ENCODE measurements around the gene FOXK1. TPM values are rescaled to one million over a fixed set of nuclear protein-coding genes. Genes with fewer than 3 reads are reported as not detected.

FOXK1 gene
- total RNA-seq, 1 donor from 2014 or later = 41.7 TPM

GRCh38 chr7:4817178-4817901 lies 135.2 kb downstream of the FOXK1 start:
- H3K27me3 Mint-ChIP-seq (ENCODE audit: unreplicated experiment) = peaks cover 2% of the 10 kb centered on the region
- no peak for DNase-seq
- TF ChIP-seq, protein P1, sequence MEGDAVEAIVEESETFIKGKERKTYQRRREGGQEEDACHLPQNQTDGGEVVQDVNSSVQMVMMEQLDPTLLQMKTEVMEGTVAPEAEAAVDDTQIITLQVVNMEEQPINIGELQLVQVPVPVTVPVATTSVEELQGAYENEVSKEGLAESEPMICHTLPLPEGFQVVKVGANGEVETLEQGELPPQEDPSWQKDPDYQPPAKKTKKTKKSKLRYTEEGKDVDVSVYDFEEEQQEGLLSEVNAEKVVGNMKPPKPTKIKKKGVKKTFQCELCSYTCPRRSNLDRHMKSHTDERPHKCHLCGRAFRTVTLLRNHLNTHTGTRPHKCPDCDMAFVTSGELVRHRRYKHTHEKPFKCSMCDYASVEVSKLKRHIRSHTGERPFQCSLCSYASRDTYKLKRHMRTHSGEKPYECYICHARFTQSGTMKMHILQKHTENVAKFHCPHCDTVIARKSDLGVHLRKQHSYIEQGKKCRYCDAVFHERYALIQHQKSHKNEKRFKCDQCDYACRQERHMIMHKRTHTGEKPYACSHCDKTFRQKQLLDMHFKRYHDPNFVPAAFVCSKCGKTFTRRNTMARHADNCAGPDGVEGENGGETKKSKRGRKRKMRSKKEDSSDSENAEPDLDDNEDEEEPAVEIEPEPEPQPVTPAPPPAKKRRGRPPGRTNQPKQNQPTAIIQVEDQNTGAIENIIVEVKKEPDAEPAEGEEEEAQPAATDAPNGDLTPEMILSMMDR (IDR thresholded peaks at IDR 0.05; ENCODE audit: partially characterized antibody, unreplicated experiment) = no peak
- peaks cover 19% of the 10 kb centered on the region for H3K36me3 Mint-ChIP-seq (ENCODE audit: unreplicated experiment)
- H3K4me3 Mint-ChIP-seq (ENCODE audit: unreplicated experiment) = no peak overlapping the region
- H3K27ac Mint-ChIP-seq (ENCODE audit: unreplicated experiment) = no peak overlapping the region
- H3K4me1 Mint-ChIP-seq (ENCODE audit: low read depth, unreplicated experiment) = peaks cover 5% of the 10 kb centered on the region
- no peaks in the 10 kb centered on the region for H3K9me3 Mint-ChIP-seq (ENCODE audit: unreplicated experiment)

DNA sequence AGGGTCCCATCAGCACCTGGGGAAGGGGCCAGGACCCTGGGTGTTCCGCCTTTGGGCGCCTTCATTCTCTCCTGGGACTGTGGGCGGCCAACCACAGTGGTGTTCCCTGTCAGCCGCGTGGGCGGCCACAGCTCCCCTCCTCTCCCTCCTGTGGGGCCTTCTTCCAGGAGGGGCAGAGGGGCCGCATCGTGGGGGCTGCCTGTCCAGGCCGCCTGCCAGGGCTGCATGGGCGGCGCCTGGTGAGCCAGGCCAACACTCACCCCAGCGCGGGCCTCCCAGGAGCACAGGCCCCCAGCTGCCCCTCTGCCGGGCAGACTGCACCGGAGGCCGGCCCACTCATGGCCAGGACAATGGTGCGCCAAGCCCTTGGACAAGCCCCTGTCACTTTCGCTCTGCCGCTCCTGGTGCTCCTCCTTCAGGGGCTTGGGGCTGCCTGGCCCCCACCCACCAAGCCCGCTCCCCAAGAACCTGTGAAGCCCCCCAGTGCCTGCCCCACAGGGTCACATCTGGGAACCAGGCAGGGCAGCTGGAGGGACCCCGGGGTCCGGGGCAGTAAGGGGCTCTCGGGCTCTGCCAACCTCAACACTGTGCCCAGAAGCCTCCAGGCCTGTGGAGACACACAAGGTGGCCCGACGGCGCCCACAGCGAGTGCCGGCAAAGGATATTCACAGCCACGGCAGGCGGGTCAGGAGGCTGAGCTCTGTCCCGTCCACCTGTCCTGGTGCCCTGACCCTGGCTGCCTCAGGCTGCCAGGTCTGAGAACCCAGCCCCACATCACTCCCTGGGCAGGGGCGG lies 136.1 kb downstream of the FOXK1 start:
- Mint-ChIP-seq H3K36me3 (ENCODE audit: unreplicated experiment) (peaks cover 11% of the 10 kb centered on the region), H3K4me3 (ENCODE audit: unreplicated experiment) (no peak overlapping the region), H3K27me3 (ENCODE audit: unreplicated experiment) (peaks cover 2% of the 10 kb centered on the region), H3K4me1 (ENCODE audit: low read depth, unreplicated experiment) (peaks cover 5% of the 10 kb centered on the region), H3K27ac (ENCODE audit: unreplicated experiment) (no peak overlapping the region), H3K9me3 (ENCODE audit: unreplicated experiment) (no peaks in the 10 kb centered on the region)
- peak; percentile 13 for DNase-seq
- TF ChIP-seq, protein P1 (IDR thresholded peaks at IDR 0.05; ENCODE audit: partially characterized antibody, unreplicated experiment) = no peak

- no peak overlapping the region for H3K27ac Mint-ChIP-seq (ENCODE audit: unreplicated experiment)
- peaks cover 2% of the 10 kb centered on the region for H3K27me3 Mint-ChIP-seq (ENCODE audit: unreplicated experiment)
- TF ChIP-seq, protein P1 (IDR thresholded peaks at IDR 0.05; ENCODE audit: partially characterized antibody, unreplicated experiment) = no peak
- H3K9me3 Mint-ChIP-seq (ENCODE audit: unreplicated experiment) = no peaks in the 10 kb centered on the region
- no peaks in the 10 kb centered on the region for H3K36me3 Mint-ChIP-seq (ENCODE audit: unreplicated experiment)
- H3K4me1 Mint-ChIP-seq (ENCODE audit: low read depth, unreplicated experiment) = peaks cover 3% of the 10 kb centered on the region
- peak; percentile 16 for DNase-seq
- H3K4me3 Mint-ChIP-seq (ENCODE audit: unreplicated experiment) = no peak overlapping the region
Measured at GRCh38 chr7:4819560-4820404, 137.7 kb downstream of the FOXK1 start.

GRCh38 chr7:4820405-4820966 lies 138.4 kb downstream of the FOXK1 start:
- H3K27ac Mint-ChIP-seq (ENCODE audit: unreplicated experiment) = no peak overlapping the region
- H3K9me3 Mint-ChIP-seq (ENCODE audit: unreplicated experiment) = no peaks in the 10 kb centered on the region
- no peak overlapping the region for H3K4me3 Mint-ChIP-seq (ENCODE audit: unreplicated experiment)
- H3K36me3 Mint-ChIP-seq (ENCODE audit: unreplicated experiment) = no peaks in the 10 kb centered on the region
- peaks cover 2% of the 10 kb centered on the region for H3K4me1 Mint-ChIP-seq (ENCODE audit: low read depth, unreplicated experiment)
- peaks cover 2% of the 10 kb centered on the region for H3K27me3 Mint-ChIP-seq (ENCODE audit: unreplicated experiment)
- TF ChIP-seq, protein P1 (IDR thresholded peaks at IDR 0.05; ENCODE audit: partially characterized antibody, unreplicated experiment) = no peak
- DNase-seq = peak; percentile 14

Small RNA genes lying within 50 kb of the gene (microRNA-seq; reads per million reads assigned to microRNA genes)
- 2.2 reads per million, percentile 14 among the genes with 10 or more reads in this experiment for gene MIR4656 (ENCODE audit: unreplicated experiment)

Other genes with a start within 250 kb of the FOXK1 start
- gene AP5Z1, start 93.3 kb downstream of the FOXK1 start, total RNA-seq (ENCODE audit: unreplicated experiment) = 49.8 TPM
- 1.2 TPM for gene PAPOLB, start 179.7 kb downstream of the FOXK1 start, total RNA-seq (ENCODE audit: unreplicated experiment)
- 31.3 TPM for gene RADIL, start 201.4 kb downstream of the FOXK1 start, total RNA-seq (ENCODE audit: unreplicated experiment)

All from glutamatergic neuron (in vitro differentiated cells).